ENCODE results near the gene KCTD13.

GRCh38 chr16:29857133-29857760, 68.8 kb downstream of the KCTD13 start:
- TF ChIP-seq, protein P1, sequence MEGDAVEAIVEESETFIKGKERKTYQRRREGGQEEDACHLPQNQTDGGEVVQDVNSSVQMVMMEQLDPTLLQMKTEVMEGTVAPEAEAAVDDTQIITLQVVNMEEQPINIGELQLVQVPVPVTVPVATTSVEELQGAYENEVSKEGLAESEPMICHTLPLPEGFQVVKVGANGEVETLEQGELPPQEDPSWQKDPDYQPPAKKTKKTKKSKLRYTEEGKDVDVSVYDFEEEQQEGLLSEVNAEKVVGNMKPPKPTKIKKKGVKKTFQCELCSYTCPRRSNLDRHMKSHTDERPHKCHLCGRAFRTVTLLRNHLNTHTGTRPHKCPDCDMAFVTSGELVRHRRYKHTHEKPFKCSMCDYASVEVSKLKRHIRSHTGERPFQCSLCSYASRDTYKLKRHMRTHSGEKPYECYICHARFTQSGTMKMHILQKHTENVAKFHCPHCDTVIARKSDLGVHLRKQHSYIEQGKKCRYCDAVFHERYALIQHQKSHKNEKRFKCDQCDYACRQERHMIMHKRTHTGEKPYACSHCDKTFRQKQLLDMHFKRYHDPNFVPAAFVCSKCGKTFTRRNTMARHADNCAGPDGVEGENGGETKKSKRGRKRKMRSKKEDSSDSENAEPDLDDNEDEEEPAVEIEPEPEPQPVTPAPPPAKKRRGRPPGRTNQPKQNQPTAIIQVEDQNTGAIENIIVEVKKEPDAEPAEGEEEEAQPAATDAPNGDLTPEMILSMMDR (IDR thresholded peaks at IDR 0.05): no peak
- no peak for TF ChIP-seq POLR2AphosphoS5 (IDR thresholded peaks at IDR 0.05)
